GM12872 (cell line): ENCODE data around the gene TXNDC11.

Experiments used
- CTCF ChIP-seq: IDR thresholded peaks from 3 replicates; pipeline ENCODE4 v1.5.1; 2011; ENCODE audit warnings: low read depth, mild to moderate bottlenecking, low read length, moderate library complexity; ENCODE audit not compliant: insufficient read depth

The TXNDC11 gene

DNA sequence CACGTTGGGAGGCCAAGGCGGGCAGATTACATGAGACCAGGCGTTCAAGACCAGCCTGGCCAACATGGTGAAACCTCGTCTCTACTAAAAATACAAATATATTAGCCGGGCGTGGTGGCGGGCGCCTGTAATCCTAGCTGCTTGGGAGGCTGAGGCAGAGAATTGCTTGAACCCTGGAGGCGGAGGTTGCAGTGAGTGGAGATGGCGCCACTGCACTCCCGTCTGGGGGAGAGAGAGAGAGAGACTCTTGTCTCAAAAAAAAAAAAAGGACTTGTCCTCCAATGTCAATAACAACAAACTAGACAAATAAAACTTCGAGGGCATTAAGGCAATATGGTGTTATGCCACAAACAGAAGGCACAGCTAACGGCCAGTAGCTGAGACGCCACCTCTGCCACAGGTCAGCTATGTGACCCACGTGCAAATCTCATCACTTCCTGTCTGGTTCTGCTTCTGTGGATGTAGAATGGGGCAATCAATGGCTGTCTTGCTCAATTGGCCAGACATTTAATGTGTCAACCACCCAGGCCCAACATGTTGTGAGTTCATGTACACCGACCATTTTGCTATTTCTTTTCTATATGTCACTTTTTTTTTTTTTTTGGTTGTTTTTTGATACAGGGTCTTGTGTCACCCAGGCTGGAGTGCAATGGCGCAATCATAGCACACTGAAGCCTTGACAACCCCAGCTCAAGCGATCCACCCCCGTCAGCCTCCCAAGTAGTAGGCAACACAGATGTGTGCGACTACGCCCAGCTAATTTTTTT lies 834 bp upstream of the TXNDC11 start:
- no peak for TF ChIP-seq CTCF

- TF ChIP-seq CTCF, result no peak
These were observed 543 bp downstream of the TXNDC11 start for GRCh38 chr16:11742093-11742535.

DNA sequence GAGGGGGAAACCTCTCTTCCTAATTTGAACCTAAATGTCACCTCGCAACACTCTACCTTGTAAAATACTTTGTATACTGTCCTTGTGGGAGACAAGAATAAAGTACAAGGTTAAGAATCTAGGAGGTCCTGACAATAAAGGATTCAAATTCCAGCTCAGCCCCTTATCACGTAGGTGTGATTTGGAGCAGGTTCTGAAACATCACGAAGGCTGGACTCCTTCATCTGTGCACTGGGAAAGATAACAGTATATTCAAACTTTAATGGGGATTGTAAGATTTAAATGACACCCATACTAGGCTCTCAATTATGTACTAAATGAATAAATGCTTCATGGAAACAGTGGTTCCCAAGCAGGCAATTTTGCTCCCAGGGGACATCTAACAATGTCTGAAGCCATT lies 2.1 kb downstream of the TXNDC11 start:
- no peak for TF ChIP-seq CTCF

DNA sequence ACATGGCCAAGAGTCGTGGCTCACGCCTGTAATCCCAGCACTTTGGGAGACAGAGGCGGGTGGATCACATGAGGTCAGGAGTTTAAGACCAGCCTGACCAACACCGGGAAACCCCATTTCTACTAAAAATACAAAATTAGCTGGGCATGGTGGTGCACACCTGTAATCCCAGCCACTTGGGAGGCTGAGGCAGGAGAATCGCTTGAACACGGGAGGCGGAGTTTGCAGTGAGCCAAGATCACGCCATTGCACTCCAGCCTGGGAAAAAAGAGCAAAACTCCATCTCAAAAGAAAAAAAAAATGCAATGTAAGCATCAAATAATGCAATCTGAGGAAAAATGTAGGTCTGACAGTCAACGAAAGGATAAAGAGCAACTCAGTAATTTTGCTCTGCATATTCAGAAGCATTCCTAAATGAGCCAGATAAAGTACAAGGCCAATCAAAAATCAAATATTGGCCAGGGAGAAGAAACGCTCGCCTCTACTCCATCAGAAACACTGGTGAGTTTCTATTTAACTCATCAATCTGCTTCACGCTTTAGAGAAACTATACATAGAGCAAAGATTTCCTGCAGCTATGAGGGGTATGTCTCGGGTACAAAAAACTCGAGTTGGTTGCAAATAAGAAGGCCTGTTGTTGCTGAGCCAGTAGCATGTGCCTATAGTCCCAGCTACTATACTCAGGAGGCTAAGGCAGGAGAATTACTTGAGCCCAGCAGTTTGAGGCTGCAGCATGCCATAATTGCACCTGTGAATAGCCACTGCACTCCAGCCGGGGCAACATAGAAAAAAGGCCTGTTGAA lies 3.7 kb downstream of the TXNDC11 start:
- no peak for TF ChIP-seq CTCF

GRCh38 chr16:11737713-11738112 lies 4.9 kb downstream of the TXNDC11 start:
- no peak for TF ChIP-seq CTCF

GRCh38 chr16:11736903-11737302 lies 5.8 kb downstream of the TXNDC11 start:
- no peak for TF ChIP-seq CTCF

- no peak for TF ChIP-seq CTCF
These were observed 6.9 kb downstream of the TXNDC11 start for GRCh38 chr16:11735787-11736186.
